IMR-90 (cell line): Measurements from ENCODE around the gene AP3D1. TPM values are rescaled to one million over a fixed set of nuclear protein-coding genes. Genes with fewer than 3 reads are reported as not detected.

Source experiments
- ATAC-seq: fragments of 200-7000 bp; cut with Tn5 transposase; 2 replicates; pipeline ENCODE4 v1.9.1; 2020; ENCODE audit warnings: low read depth, mild to moderate bottlenecking, moderate library complexity
- BruUV-seq: library from RNA; stranded (reverse); fragments of 400-500 nt; replicated peaks from 2 replicates; lab custom pipeline; 2021; lab: Mats Ljungman, UMichigan
- CTCF ChIA-PET: fragments of 300-600 bp; formaldehyde crosslinking; extraction: SDS; loops from one replicate; lab custom pipeline; 2021; ENCODE audit warnings: antibody characterized with exemption; lab: Yijun Ruan, JAX
- POLR2A ChIA-PET: fragments of 300-600 bp; sonication (Branson Sonifier 250); formaldehyde crosslinking; loops from one replicate; lab custom pipeline; 2022; ENCODE audit warnings: antibody characterized with exemption; ENCODE audit not compliant: unreplicated experiment; lab: Charles Lee
- DNase-seq: peaks from one replicate; pipeline ENCODE4 v3.0.0; 2013
- H2AFZ ChIP-seq: replicated peaks from 2 replicates; pipeline ENCODE3; 2013; ENCODE audit warnings: low read length, mild to moderate bottlenecking; ENCODE audit not compliant: poor library complexity
- H2AK5ac ChIP-seq: 2 replicates; pipeline ENCODE4 v1.6.1; 2013; ENCODE audit warnings: low read depth, low read length, inconsistent platforms
- H2AK9ac ChIP-seq: replicated peaks from 2 replicates; pipeline ENCODE3; 2013; ENCODE audit warnings: mild to moderate bottlenecking, low read depth, low read length, moderate library complexity; ENCODE audit not compliant: poor library complexity
- H2BK120ac ChIP-seq: 2 replicates; pipeline ENCODE4 v1.6.1; 2013; ENCODE audit warnings: low read depth, low read length, inconsistent platforms
- H2BK15ac ChIP-seq: 3 replicates; pipeline ENCODE4 v1.6.1; 2013; ENCODE audit warnings: low read depth, low read length, inconsistent platforms
- H2BK20ac ChIP-seq: 2 replicates; pipeline ENCODE4 v1.6.1; 2013; ENCODE audit warnings: low read depth, mild to moderate bottlenecking, inconsistent platforms, low read length, moderate library complexity
- H2BK5ac ChIP-seq: 2 replicates; pipeline ENCODE4 v1.6.1; 2013; ENCODE audit warnings: mild to moderate bottlenecking, low read depth, low read length, inconsistent platforms; ENCODE audit not compliant: poor library complexity, severe bottlenecking
- H3K14ac ChIP-seq: replicated peaks from 2 replicates; pipeline ENCODE4 v1.6.1; 2013; ENCODE audit warnings: low read depth, low read length, inconsistent platforms
- H3K18ac ChIP-seq: 2 replicates; pipeline ENCODE4 v1.6.1; 2013; ENCODE audit warnings: low read depth, low read length, control low read depth
- H3K23ac ChIP-seq: 2 replicates; pipeline ENCODE4 v1.6.1; 2013; ENCODE audit warnings: low read depth, low read length, inconsistent platforms
- H3K27ac ChIP-seq: 2 replicates; pipeline ENCODE4 v1.5.1; 2013; ENCODE audit warnings: mild to moderate bottlenecking, control low read depth, low read length; ENCODE audit not compliant: insufficient read depth
- H3K27me3 ChIP-seq: 2 replicates; pipeline ENCODE4 v1.6.1; 2013; ENCODE audit warnings: low read length; ENCODE audit not compliant: control insufficient read depth, insufficient read depth
- H3K36me3 ChIP-seq: 2 replicates; pipeline ENCODE4 v1.6.1; 2013; ENCODE audit warnings: low read length, mixed read lengths; ENCODE audit not compliant: control insufficient read depth, insufficient read depth
- H3K4ac ChIP-seq: 2 replicates; pipeline ENCODE4 v1.6.1; 2013; ENCODE audit warnings: low read depth, low read length, inconsistent platforms
- H3K4me1 ChIP-seq: 2 replicates; pipeline ENCODE4 v1.6.1; 2013; ENCODE audit warnings: low read length, mixed read lengths; ENCODE audit not compliant: control insufficient read depth, insufficient read depth
- H3K4me2 ChIP-seq: 2 replicates; pipeline ENCODE4 v1.6.1; 2013; ENCODE audit warnings: low read depth, mild to moderate bottlenecking, control low read depth, low read length, moderate library complexity
- H3K4me3 ChIP-seq: 2 replicates; pipeline ENCODE4 v1.5.1; 2013; ENCODE audit warnings: low read depth, mild to moderate bottlenecking, control low read depth, low read length, moderate library complexity; ENCODE audit not compliant: insufficient read depth
- H3K56ac ChIP-seq: 2 replicates; pipeline ENCODE4 v1.6.1; 2013; ENCODE audit warnings: low read length, inconsistent platforms; ENCODE audit not compliant: insufficient read depth; ENCODE audit errors: extremely low read depth
- H3K79me1 ChIP-seq, 2 experiments: 2 replicates each; pipeline ENCODE4 v1.6.1; 2013; ENCODE audit warnings: low read length in 2 of 2, inconsistent platforms in 1 of 2, low read depth in 1 of 2
- H3K9ac ChIP-seq: 2 replicates; pipeline ENCODE4 v1.6.1; 2013; ENCODE audit warnings: low read depth, low read length, control low read depth
- H3K9me1 ChIP-seq: 2 replicates; pipeline ENCODE4 v1.6.1; 2013; ENCODE audit warnings: low read length, inconsistent platforms; ENCODE audit not compliant: insufficient read depth
- H3K9me3 ChIP-seq: 2 replicates; pipeline ENCODE4 v1.6.1; 2013; ENCODE audit warnings: low read length; ENCODE audit not compliant: control insufficient read depth, insufficient read depth
- H4K20me1 ChIP-seq: 2 replicates; pipeline ENCODE4 v1.6.1; 2013; ENCODE audit warnings: low read length, inconsistent platforms; ENCODE audit not compliant: insufficient read depth
- H4K5ac ChIP-seq: 2 replicates; pipeline ENCODE4 v1.6.1; 2013; ENCODE audit warnings: mild to moderate bottlenecking, low read depth, low read length, control low read depth
- H4K8ac ChIP-seq, 2 experiments: 2 replicates each; pipeline ENCODE4 v1.6.1; 2013; ENCODE audit warnings: low read depth in 2 of 2, low read length in 2 of 2, control low read depth in 1 of 2, inconsistent platforms in 1 of 2
- H4K91ac ChIP-seq: 2 replicates; pipeline ENCODE4 v1.6.1; 2013; ENCODE audit warnings: low read depth, low read length, inconsistent platforms; ENCODE audit not compliant: insufficient read depth
- BHLHE40 ChIP-seq: fragments of 150-350 bp; IDR thresholded peaks from 2 replicates; pipeline ENCODE4 v1.6.1; 2016; ENCODE audit warnings: mild to moderate bottlenecking, low read depth, low read length
- CEBPB ChIP-seq: IDR thresholded peaks from 2 replicates; pipeline ENCODE4 v1.6.1; 2012; ENCODE audit warnings: low read depth, low read length, improper control_type of control experiment
- CHD1 ChIP-seq: IDR thresholded peaks from 2 replicates; pipeline ENCODE4 v1.6.1; 2012; ENCODE audit warnings: low read depth, low read length, improper control_type of control experiment
- FOS ChIP-seq: fragments of 150-350 bp; IDR thresholded peaks from 2 replicates; pipeline ENCODE4 v1.6.1; 2016; ENCODE audit warnings: low read depth, low read length
- MAFK ChIP-seq: IDR thresholded peaks from 2 replicates; pipeline ENCODE4 v1.6.1; 2012; ENCODE audit warnings: low read depth, low read length, improper control_type of control experiment
- MAZ ChIP-seq: IDR thresholded peaks from 2 replicates; pipeline ENCODE4 v1.6.1; 2012; ENCODE audit warnings: low read depth, mild to moderate bottlenecking, low read length, improper control_type of control experiment, moderate library complexity, borderline replicate concordance
- MXI1 ChIP-seq: IDR thresholded peaks from 2 replicates; pipeline ENCODE4 v1.6.1; 2012; ENCODE audit warnings: low read depth, mild to moderate bottlenecking, low read length, moderate library complexity, borderline replicate concordance
- NFE2L2 ChIP-seq: fragments of 150-350 bp; IDR thresholded peaks from 2 replicates; pipeline ENCODE4 v1.6.1; 2016; ENCODE audit warnings: low read depth, mild to moderate bottlenecking, low read length
- POLR2A ChIP-seq: IDR thresholded peaks from 2 replicates; pipeline ENCODE4 v1.6.1; 2012; ENCODE audit warnings: mild to moderate bottlenecking, low read depth, low read length
- RAD21 ChIP-seq: IDR thresholded peaks from 2 replicates; pipeline ENCODE4 v1.6.1; 2012; ENCODE audit warnings: low read length, improper control_type of control experiment
- RCOR1 ChIP-seq: IDR thresholded peaks from 2 replicates; pipeline ENCODE4 v1.6.1; 2012; ENCODE audit warnings: mild to moderate bottlenecking, low read length, improper control_type of control experiment; ENCODE audit not compliant: insufficient replicate concordance
- RFX5 ChIP-seq: IDR thresholded peaks from 2 replicates; pipeline ENCODE4 v1.8.0; 2012; ENCODE audit warnings: low read depth, mild to moderate bottlenecking, low read length, moderate library complexity
- SMC3 ChIP-seq: fragments of 150-350 bp; IDR thresholded peaks from 2 replicates; pipeline ENCODE4 v1.6.1; 2016; ENCODE audit warnings: low read depth, mild to moderate bottlenecking, antibody characterized with exemption, low read length, moderate library complexity
- WGBS, 2 experiments: methylation state at CpG; one replicate each; pipeline versions ENCODE4 v1.1.5 to v1.1.7; 2013; ENCODE audit warnings: missing lambda C conversion rate in 2 of 2; ENCODE audit not compliant: insufficient read length in 1 of 2; ENCODE audit errors: extremely low coverage in 2 of 2; 5-methylcytosine and 5-hydroxymethylcytosine counted together
- dilution Hi-C: fragments of 300-500 bp; cut with HindIII; formaldehyde crosslinking; loops from one replicate; pipeline ENCODE4 v1.14.3; 2018; ENCODE audit warnings: low sequenced_read_pairs; ENCODE audit not compliant: unreplicated experiment
- in situ Hi-C: fragments of 300-500 bp; cut with MboI; formaldehyde crosslinking; loops from 3 replicates; pipeline ENCODE4 v1.14.3; 2019; ENCODE audit warnings: low sequenced_read_pairs, inconsistent platforms, mixed read lengths
- intact Hi-C: fragments of 100-400 bp; cut with micrococcal nuclease; formaldehyde crosslinking; loops from 2 replicates; pipeline ENCODE4 v1.10.0; 2022
- polyA plus RNA-seq, 3 experiments: library from polyadenylated mRNA; depleted of rRNA; stranded (reverse); fragments of >200 nt; gene quantifications; 2 replicates each; pipeline ENCODE4 v1.2.3, GENCODE V29; 2012; ENCODE audit warnings: low replicate concordance in 1 of 3
- total RNA-seq: library from RNA; depleted of rRNA; stranded (reverse); fragments of >200 nt; gene quantifications from 2 replicates; pipeline ENCODE4 v1.2.3, GENCODE V29; 2012
- TF ChIP-seq, protein P1 (sequence below): fragments of 150-350 bp; IDR thresholded peaks from 2 replicates; pipeline ENCODE4 v1.6.1; 2017; ENCODE audit warnings: mild to moderate bottlenecking, antibody characterized with exemption, low read length, low read depth
- TF ChIP-seq, protein P2 (sequence below): fragments of 150-350 bp; IDR thresholded peaks from 2 replicates; pipeline ENCODE4 v1.6.1; 2016; ENCODE audit warnings: low read depth, mild to moderate bottlenecking, low read length, moderate library complexity, borderline replicate concordance
- TF ChIP-seq, protein P3 (sequence below): conservative IDR thresholded peaks from 2 replicates; pipeline ENCODE4 v1.5.1; 2012; ENCODE audit warnings: mild to moderate bottlenecking, low read depth, low read length, improper control_type of control experiment

AP3D1 gene
- total and polyA plus RNA-seq, 2 of the 4 experiments (the other 2 are of a cell fraction): 75.3 to 129 TPM

DNA sequence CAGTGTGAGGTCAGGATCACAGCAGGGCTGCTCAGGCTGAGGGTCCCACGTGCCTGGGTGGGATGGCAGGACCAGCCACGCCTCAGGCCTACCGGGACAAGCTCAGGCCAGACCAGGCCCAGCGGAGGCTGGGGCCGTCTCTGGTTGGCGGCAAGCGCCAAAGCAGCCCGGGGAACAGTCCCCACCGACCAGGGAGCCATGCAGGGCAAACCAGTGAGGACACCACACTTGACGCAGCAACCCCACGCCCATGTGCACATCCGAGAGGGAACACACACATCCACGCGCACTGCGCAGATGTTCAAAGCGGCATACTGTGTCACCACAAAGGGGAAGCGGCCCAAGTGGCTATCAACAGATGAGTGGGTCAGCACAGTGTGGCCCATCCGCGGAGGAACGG, 39.5 kb downstream of the AP3D1 start:
- Histone ChIP-seq H4K91ac (no peak overlapping the region), H3K9me3 (no peaks in the 10 kb centered on the region), H2AK5ac (no peak overlapping the region), H2BK20ac (no peak overlapping the region), H4K20me1 (peaks cover 7% of the 10 kb centered on the region), H3K79me1 (peaks cover 4 to 15% of the 10 kb centered on the region in 2 experiments; a peak in 3 of 4 replicates), H3K27me3 (no peaks in the 10 kb centered on the region), H2BK5ac (no peak overlapping the region), H3K4me1 (no peaks in the 10 kb centered on the region), H3K56ac (no peak overlapping the region), H3K4me3 (no peak overlapping the region), H3K36me3 (peaks cover 92% of the 10 kb centered on the region), H2BK15ac (no peak overlapping the region), H3K4ac (no peak overlapping the region), H4K5ac (no peak overlapping the region), H2AK9ac (no peak overlapping the region), H3K4me2 (no peak overlapping the region), H3K18ac (no peak overlapping the region), H3K9ac (no peak overlapping the region), H3K23ac (no peak overlapping the region), H3K27ac (no peak overlapping the region), H3K14ac (no peak overlapping the region), H4K8ac (no peak overlapping the region), H2BK120ac (no peak overlapping the region), H3K9me1 (no peaks in the 10 kb centered on the region), H2AFZ (no peak overlapping the region)
- WGBS, 2 experiments: 98% methylated on average over 16 of the region's 20 CpGs; no CpG with 5 or more reads in 1 of the 2 experiments
- in situ Hi-C loops: no loop called here
- POLR2A ChIA-PET: no interaction called here
- dilution Hi-C loops: no loop called here
- DNase-seq (no peak), ATAC-seq (no peak)
- intact Hi-C loops: no loop called here
- BruUV-seq: no TSS peak
- CTCF ChIA-PET: no interaction called here
- TF ChIP-seq, protein P1, sequence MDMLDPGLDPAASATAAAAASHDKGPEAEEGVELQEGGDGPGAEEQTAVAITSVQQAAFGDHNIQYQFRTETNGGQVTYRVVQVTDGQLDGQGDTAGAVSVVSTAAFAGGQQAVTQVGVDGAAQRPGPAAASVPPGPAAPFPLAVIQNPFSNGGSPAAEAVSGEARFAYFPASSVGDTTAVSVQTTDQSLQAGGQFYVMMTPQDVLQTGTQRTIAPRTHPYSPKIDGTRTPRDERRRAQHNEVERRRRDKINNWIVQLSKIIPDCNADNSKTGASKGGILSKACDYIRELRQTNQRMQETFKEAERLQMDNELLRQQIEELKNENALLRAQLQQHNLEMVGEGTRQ: no peak
- TF ChIP-seq POLR2A (no peak), RFX5 (no peak), RCOR1 (no peak), FOS (no peak), MXI1 (no peak), SMC3 (no peak), RAD21 (no peak), CEBPB (no peak), CHD1 (no peak), NFE2L2 (no peak), MAZ (no peak), BHLHE40 (no peak), MAFK (no peak)
- TF ChIP-seq, protein P2, sequence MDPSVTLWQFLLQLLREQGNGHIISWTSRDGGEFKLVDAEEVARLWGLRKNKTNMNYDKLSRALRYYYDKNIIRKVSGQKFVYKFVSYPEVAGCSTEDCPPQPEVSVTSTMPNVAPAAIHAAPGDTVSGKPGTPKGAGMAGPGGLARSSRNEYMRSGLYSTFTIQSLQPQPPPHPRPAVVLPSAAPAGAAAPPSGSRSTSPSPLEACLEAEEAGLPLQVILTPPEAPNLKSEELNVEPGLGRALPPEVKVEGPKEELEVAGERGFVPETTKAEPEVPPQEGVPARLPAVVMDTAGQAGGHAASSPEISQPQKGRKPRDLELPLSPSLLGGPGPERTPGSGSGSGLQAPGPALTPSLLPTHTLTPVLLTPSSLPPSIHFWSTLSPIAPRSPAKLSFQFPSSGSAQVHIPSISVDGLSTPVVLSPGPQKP: no peak
- TF ChIP-seq, protein P3, sequence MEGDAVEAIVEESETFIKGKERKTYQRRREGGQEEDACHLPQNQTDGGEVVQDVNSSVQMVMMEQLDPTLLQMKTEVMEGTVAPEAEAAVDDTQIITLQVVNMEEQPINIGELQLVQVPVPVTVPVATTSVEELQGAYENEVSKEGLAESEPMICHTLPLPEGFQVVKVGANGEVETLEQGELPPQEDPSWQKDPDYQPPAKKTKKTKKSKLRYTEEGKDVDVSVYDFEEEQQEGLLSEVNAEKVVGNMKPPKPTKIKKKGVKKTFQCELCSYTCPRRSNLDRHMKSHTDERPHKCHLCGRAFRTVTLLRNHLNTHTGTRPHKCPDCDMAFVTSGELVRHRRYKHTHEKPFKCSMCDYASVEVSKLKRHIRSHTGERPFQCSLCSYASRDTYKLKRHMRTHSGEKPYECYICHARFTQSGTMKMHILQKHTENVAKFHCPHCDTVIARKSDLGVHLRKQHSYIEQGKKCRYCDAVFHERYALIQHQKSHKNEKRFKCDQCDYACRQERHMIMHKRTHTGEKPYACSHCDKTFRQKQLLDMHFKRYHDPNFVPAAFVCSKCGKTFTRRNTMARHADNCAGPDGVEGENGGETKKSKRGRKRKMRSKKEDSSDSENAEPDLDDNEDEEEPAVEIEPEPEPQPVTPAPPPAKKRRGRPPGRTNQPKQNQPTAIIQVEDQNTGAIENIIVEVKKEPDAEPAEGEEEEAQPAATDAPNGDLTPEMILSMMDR: no peak
